Lower leg skin (tissue), 4 donors: Measurements from ENCODE around the gene TRAPPC1. TPM values are rescaled to one million over a fixed set of nuclear protein-coding genes. Genes with fewer than 3 reads are reported as not detected.

Experiments used
- DNase-seq, 2 donors: peaks; one replicate each; pipeline ENCODE4 v3.0.0-alpha.2; 2019; ENCODE audit warnings: low spot score in 2 of 2
- H3K4me3 ChIP-seq: fragments of 200-600 bp; sonication (generic); 2 replicates; pipeline ENCODE4 v1.5.1; 2017; ENCODE audit warnings: mild to moderate bottlenecking, low read depth; ENCODE audit not compliant: poor library complexity, severe bottlenecking
- POLR2A ChIP-seq, 2 donors: fragments of 450-650 bp; IDR thresholded peaks; one replicate each; pipeline ENCODE4 v1.6.1; 2016 to 2017; ENCODE audit warnings: antibody characterized with exemption in 2 of 2, mild to moderate bottlenecking in 1 of 2, moderate library complexity in 1 of 2
- WGBS, 2 donors: methylation state at CpG; one replicate each; pipeline ENCODE4 v1.1.5; 2018; 5-methylcytosine and 5-hydroxymethylcytosine counted together
- intact Hi-C: fragments of 100-400 bp; cut with DNase I; formaldehyde crosslinking; loops from one replicate; pipeline ENCODE4 v1.15.0; 2023; ENCODE audit warnings: low total_unique reads
- total RNA-seq, 4 donors: library from RNA; depleted of rRNA; stranded (reverse); fragments of >200 nt; gene quantifications; one replicate each; pipeline ENCODE4 v1.1.0, GENCODE V29; 2016
- TF ChIP-seq, protein P1 (sequence below), 3 donors: fragments of 450-650 bp; IDR thresholded peaks; one replicate each; pipeline ENCODE4 v1.5.1; 2016; ENCODE audit warnings: antibody characterized with exemption in 3 of 3, mild to moderate bottlenecking in 3 of 3, moderate library complexity in 2 of 3

The TRAPPC1 gene
- total RNA-seq, 4 donors from 2014 or later, result 39.8 to 62.5 (median 52.2) TPM

DNA sequence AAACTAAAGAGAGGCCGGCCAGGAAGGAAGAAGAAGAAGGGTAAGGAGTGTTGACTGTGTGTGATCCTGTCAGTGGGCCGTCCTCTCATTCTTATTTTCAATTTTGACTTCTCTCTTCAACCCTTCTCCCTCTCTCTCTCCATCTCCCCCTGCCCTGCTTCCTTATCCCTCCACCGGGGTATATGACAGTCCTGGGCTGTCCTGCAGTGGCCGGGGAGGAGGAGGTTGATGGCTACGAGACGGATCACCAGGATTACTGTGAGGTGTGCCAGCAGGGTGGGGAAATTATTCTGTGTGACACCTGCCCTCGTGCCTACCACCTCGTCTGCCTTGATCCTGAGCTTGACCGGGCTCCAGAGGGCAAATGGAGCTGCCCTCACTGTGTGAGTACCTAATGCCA is 37.5 kb downstream of the TRAPPC1 start:
- WGBS, 2 donors, result 88 to 90% methylated on average over 9 of the region's 9 CpGs
- peak in 1 of 2 donors; percentile 50 for DNase-seq
- intact Hi-C loops, result no loop called here
- no peak overlapping the region for H3K4me3 ChIP-seq
- TF ChIP-seq, protein P1, sequence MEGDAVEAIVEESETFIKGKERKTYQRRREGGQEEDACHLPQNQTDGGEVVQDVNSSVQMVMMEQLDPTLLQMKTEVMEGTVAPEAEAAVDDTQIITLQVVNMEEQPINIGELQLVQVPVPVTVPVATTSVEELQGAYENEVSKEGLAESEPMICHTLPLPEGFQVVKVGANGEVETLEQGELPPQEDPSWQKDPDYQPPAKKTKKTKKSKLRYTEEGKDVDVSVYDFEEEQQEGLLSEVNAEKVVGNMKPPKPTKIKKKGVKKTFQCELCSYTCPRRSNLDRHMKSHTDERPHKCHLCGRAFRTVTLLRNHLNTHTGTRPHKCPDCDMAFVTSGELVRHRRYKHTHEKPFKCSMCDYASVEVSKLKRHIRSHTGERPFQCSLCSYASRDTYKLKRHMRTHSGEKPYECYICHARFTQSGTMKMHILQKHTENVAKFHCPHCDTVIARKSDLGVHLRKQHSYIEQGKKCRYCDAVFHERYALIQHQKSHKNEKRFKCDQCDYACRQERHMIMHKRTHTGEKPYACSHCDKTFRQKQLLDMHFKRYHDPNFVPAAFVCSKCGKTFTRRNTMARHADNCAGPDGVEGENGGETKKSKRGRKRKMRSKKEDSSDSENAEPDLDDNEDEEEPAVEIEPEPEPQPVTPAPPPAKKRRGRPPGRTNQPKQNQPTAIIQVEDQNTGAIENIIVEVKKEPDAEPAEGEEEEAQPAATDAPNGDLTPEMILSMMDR (IDR thresholded peaks at IDR 0.05), result no peak
- TF ChIP-seq POLR2A (IDR thresholded peaks at IDR 0.05), result no peak

DNA sequence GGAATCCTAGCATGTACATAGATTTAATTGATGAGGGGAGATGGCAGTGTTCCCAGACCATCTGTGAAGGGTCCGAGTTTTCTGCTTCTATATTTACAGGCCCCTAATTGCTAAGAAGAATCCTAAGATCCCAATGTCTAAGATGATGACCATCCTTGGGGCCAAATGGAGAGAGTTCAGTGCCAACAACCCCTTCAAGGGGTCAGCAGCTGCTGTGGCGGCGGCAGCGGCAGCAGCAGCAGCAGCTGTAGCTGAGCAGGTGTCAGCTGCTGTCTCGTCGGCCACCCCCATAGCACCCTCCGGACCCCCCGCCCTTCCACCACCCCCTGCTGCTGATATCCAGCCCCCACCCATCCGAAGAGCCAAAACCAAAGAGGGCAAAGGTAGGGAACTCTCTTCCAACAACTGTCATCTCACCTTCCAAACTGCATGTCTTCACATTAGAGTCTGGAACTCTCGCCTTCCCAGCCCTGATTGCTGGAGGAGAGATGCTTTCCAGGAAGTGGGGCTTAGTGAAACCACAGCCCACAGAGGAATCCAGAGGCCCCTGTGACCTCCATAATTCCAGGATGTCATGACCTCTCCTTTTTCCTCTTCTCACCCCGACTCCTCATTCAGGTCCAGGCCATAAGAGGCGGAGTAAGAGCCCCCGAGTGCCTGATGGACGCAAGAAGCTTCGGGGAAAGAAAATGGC is 38.4 kb downstream of the TRAPPC1 start:
- 78 to 93% methylated on average over 15 of the region's 15 CpGs for WGBS, 2 donors
- H3K4me3 ChIP-seq, result no peak overlapping the region
- intact Hi-C loops, result no loop called here
- peak in 1 of 2 donors; percentile 54 for DNase-seq
- TF ChIP-seq, protein P1 (IDR thresholded peaks at IDR 0.05), result no peak
- no peak for TF ChIP-seq POLR2A (IDR thresholded peaks at IDR 0.05)

DNA sequence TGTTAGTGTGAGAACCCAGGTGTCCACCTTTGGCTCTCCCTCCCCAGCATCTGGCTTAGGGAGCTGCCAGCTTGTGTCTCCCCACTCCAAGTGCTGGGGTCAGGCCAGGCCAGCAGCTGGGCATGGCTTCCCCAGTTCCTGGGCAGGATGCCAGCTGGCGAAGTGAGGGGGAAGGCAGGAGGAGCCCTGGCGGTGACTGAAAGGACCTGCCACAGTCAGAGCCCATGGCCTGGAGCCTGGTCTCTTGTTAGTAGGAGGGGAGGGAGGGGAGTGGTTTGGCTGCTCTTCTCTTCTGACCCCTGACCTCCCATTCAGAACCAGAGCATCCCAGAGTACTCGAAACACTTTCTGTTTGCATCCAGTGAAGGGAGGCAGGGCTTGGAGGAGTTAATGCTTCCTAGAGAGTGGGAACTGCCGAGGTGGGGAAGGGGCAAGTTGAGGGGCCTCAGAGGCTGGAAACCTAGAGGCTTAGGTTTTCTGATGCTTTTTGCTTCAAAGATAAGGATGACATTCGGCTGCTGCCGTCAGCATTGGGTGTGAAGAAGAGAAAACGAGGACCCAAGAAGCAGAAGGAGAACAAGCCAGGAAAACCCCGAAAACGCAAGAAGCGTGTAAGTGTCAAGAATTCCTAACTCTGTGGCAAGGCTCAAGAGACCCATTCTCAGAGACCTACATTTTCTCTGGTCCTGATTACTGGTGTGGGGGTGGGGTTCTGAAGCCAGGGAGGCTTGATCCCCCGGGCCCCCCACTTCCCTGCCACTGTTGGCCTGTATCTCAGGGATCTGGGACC is 42.4 kb downstream of the TRAPPC1 start:
- H3K4me3 ChIP-seq, result no peak overlapping the region
- 20 to 22% methylated on average over 11 of the region's 11 CpGs for WGBS, 2 donors
- TF ChIP-seq POLR2A (IDR thresholded peaks at IDR 0.05), result no peak
- intact Hi-C loops, result no loop called here
- peak; percentile 88 to 98 for DNase-seq

DNA sequence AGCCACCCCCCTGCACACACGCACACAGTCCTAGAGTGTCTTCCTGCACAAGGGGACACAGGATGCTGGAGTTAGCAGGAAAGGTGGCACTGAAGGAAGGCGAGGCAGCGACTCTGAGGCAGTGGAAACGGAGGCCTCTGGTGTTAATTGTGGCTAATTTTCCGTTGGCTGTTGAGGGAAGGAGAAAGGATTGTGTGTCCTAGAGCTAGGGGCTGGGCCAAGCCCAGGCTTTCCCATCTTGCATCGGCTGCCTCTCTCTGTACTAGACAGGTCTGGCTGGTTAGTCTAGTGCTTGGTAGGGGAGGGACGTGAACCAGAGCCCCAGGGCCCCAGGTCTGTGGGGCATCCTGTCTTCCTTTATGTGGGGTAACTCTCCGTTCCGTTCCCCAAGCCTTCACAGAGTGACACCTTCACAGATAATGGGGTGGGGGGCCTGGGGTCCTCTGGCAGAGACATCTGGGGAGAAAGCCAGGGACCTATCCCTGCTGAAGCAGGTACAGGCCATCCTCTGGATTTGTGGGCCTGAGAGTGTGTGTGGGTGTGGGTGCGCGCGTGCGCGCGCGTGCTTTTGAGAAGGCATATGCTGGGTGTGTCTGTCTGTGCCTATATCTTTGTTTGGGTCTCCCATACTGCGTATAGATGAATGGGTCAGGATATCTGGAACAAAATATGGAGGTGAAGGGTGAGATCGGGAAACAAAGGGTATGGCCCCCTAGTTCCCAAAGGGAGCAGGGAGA is 43.4 kb downstream of the TRAPPC1 start, which contains the start of gene CHD3:
CHD3 (plus strand) TSS at position 606 of the 737 bp plus-strand sequence. CDS start 212 bp downstream, outside the sequence.
- 8 to 18% methylated on average over 18 of the region's 18 CpGs for WGBS, 2 donors
- intact Hi-C loops, result no loop called here
- TF ChIP-seq POLR2A (IDR thresholded peaks at IDR 0.05), result no peak
- TF ChIP-seq, protein P1 (IDR thresholded peaks at IDR 0.05), result no peak
- peak; percentile 73 to 87 for DNase-seq
- H3K4me3 ChIP-seq, result peak within 1 kb of the TSS; percentile 30

DNA sequence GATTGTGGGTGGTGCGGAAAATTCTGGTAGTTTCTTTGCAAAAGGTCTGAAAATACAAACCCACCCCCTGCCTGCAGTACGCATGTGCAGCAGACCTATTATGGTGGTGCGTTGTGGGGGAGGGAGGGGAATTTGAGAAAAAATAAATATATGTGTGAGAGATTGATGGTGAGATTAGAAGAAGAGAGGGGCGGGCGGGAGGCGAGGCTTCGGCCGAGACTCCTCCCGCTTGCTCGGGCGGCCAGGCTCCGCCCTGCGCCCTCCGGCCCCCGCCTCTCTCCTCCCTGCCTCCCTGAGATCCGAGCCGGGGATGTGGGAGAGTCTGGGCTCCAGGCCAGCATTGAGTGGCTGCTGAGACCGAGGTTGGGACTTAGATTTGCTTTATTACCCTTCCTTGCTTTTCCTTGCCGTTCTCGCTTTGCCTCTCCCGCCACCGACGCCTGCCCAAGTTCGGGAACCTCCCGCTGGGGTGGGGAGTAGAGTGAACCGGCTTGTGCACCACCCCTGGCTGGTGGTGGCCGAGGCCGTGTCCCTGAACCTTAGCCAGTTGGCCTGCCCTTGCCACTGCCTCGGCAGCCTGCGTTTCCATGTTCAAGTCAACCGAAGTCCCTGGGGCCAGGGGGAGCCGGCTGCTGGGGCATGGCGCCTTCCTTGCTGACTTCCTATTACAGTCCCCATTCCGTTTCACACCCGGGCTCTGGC is 44.1 kb downstream of the TRAPPC1 start:
- peak; percentile 90 to 97 for DNase-seq

More for the DNA sequence above, 44.1 kb downstream of the TRAPPC1 start:
- intact Hi-C loops, result no loop called here
- H3K4me3 ChIP-seq, result peak overlapping the region; percentile 30
- WGBS, 2 donors, result 0 to 1% methylated on average over 35 of the region's 35 CpGs
- TF ChIP-seq POLR2A (IDR thresholded peaks at IDR 0.05), result no peak
- TF ChIP-seq, protein P1 (IDR thresholded peaks at IDR 0.05), result no peak
